NCI-H128 (cell line): ENCODE results near the gene RUFY4.
"Not testable (repeated sequence)": the region's sequence is repeated elsewhere in the genome, so short reads cannot be mapped to it uniquely, and the experiment has no call there.

Experiments
- DNase-seq: peaks from one replicate; lab custom pipeline; 2025; ENCODE audit not compliant: unreplicated experiment; lab: John Stamatoyannopoulos, UW

RUFY4 gene

GRCh38 chr2:218082586-218083351 is 13.7 kb downstream of the RUFY4 start:
- DNase-seq = no peak

- no peak for DNase-seq
Observed at GRCh38 chr2:218083352-218083676, 14.3 kb downstream of the RUFY4 start.

GRCh38 chr2:218086478-218086877 is 17.4 kb downstream of the RUFY4 start:
- DNase-seq = no peak

- no peak for DNase-seq
Observed at GRCh38 chr2:218089259-218089658, 20.2 kb downstream of the RUFY4 start.

- DNase-seq = no peak
Observed at GRCh38 chr2:218091746-218092145, 22.7 kb downstream of the RUFY4 start.

- DNase-seq = no peak
Observed at GRCh38 chr2:218093879-218094278, 24.8 kb downstream of the RUFY4 start.

GRCh38 chr2:218095853-218096252 is 26.8 kb downstream of the RUFY4 start:
- DNase-seq = no peak

- no peak for DNase-seq
Observed at GRCh38 chr2:218097975-218098374, 28.9 kb downstream of the RUFY4 start.

- DNase-seq = not testable (repeated sequence)
Observed at GRCh38 chr2:218108834-218109233, 39.8 kb downstream of the RUFY4 start.

- not testable (repeated sequence) for DNase-seq
Observed at GRCh38 chr2:218121789-218122188, 52.7 kb downstream of the RUFY4 start.

GRCh38 chr2:218122286-218122685 is 53.2 kb downstream of the RUFY4 start:
- DNase-seq = not testable (repeated sequence)

GRCh38 chr2:218123986-218124385 is 54.9 kb downstream of the RUFY4 start:
- no peak for DNase-seq

- no peak for DNase-seq
Observed at GRCh38 chr2:218125095-218125494, 56.0 kb downstream of the RUFY4 start.

GRCh38 chr2:218125626-218126080 is 56.6 kb downstream of the RUFY4 start, which contains the start of gene CXCR2:
TSS of gene CXCR2 (plus strand) at chr2:218126028. CDS start at chr2:218134802, 8,774 bp downstream.
- DNase-seq = no peak

- no peak for DNase-seq
Observed at GRCh38 chr2:218127929-218128455, 58.9 kb downstream of the RUFY4 start.

- DNase-seq = no peak
Observed at GRCh38 chr2:218128781-218129457, 59.9 kb downstream of the RUFY4 start.

- DNase-seq = no peak
Observed at GRCh38 chr2:218129458-218130135, 60.5 kb downstream of the RUFY4 start.

- no peak for DNase-seq
Observed at GRCh38 chr2:218130377-218130776, 61.3 kb downstream of the RUFY4 start.

GRCh38 chr2:218130822-218131221 is 61.8 kb downstream of the RUFY4 start:
- no peak for DNase-seq

- no peak for DNase-seq
Observed at GRCh38 chr2:218137514-218137913, 68.5 kb downstream of the RUFY4 start.

- no peak for DNase-seq
Observed at GRCh38 chr2:218138047-218138446, 69.0 kb downstream of the RUFY4 start.
